ENCODE measurements around the gene DCAF8L2.
"Not testable (repeated sequence)": the region's sequence is repeated elsewhere in the genome, so short reads cannot be mapped to it uniquely, and the experiment has no call there.

DCAF8L2 gene

DNA sequence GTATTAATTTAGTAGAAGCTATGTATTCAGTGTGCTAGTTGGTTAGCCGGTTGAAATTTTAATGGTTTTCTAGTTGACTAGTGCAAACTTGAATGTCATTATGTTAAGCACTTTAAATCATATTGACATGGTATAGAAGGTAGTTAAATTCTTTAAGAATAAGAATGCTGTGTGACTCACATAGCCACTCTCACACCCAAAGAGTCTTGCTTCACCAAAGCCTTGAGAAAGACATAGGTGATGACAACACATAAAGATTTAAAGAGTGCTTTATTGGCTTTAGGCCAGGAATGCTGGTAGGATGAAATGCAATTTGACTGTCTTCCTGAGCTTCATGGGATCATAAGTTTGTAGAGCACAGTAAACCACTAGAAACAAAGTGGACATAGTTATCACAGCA is 85.3 kb downstream of the DCAF8L2 start:
- H3K27ac ChIP-seq (ENCODE audit: low read length, poor library complexity, severe bottlenecking): no peak overlapping the region
- no peak overlapping the region for H2BK5ac ChIP-seq (ENCODE audit: low read depth, low read length, poor library complexity, severe bottlenecking)
- no peak overlapping the region for H2BK15ac ChIP-seq (ENCODE audit: low read depth, poor library complexity, severe bottlenecking)
- no peak overlapping the region for H3K14ac ChIP-seq (ENCODE audit: low read length in 2 of 2)
- H2AK5ac ChIP-seq (ENCODE audit: low read length, severe bottlenecking): no peak overlapping the region
- H2AFZ ChIP-seq (ENCODE audit: low read depth, low read length): no peak overlapping the region
- no peaks in the 10 kb centered on the region for H3K36me3 ChIP-seq (ENCODE audit: control insufficient read depth in 1 of 2, insufficient read depth in 2 of 2, low read depth in 1 of 2, low read length in 2 of 2)
- WGBS: no CpG with 5 or more reads among the region's 1 CpG
- no peak overlapping the region for H3K4ac ChIP-seq (ENCODE audit: low read depth in 1 of 2, low read length in 2 of 2)
- no peaks in the 10 kb centered on the region for H3K79me1 ChIP-seq (replicated peaks; ENCODE audit: low read length, poor library complexity, severe bottlenecking)
- H3K9me3 ChIP-seq (ENCODE audit: control insufficient read depth, low read length): no peaks in the 10 kb centered on the region
- H4K8ac ChIP-seq (ENCODE audit: low read length): no peak overlapping the region
- no peak overlapping the region for H4K91ac ChIP-seq (ENCODE audit: low read length)
- no peaks in the 10 kb centered on the region for H3K27me3 ChIP-seq (ENCODE audit: control insufficient read depth in 1 of 2, insufficient read depth in 1 of 2, low read length in 2 of 2)
- H3K18ac ChIP-seq (ENCODE audit: low read depth in 1 of 2, low read length in 2 of 2): no peak overlapping the region
- DNase-seq: no peak
- no peaks in the 10 kb centered on the region for H3K4me1 ChIP-seq (ENCODE audit: control insufficient read depth, insufficient read depth, low read depth, low read length)
- no peak overlapping the region for H3K23ac ChIP-seq (ENCODE audit: low read length in 2 of 2)
- no peak overlapping the region for H3K4me2 ChIP-seq (ENCODE audit: low read length, poor library complexity, severe bottlenecking)
- no peak overlapping the region for H2BK120ac ChIP-seq (ENCODE audit: low read depth, low read length)
- H2BK12ac ChIP-seq (ENCODE audit: low read length in 2 of 2): no peak overlapping the region
- no peak overlapping the region for H3K9ac ChIP-seq (ENCODE audit: low read length)
- no peak overlapping the region for H3K4me3 ChIP-seq (ENCODE audit: insufficient read depth in 1 of 2, low read depth in 1 of 2, low read length in 2 of 2)

GRCh38 chrX:27679281-27679680 is 89.1 kb downstream of the DCAF8L2 start:
- no peak overlapping the region for H2BK12ac ChIP-seq (ENCODE audit: low read length in 2 of 2)
- H3K27me3 ChIP-seq (ENCODE audit: control insufficient read depth in 1 of 2, insufficient read depth in 1 of 2, low read length in 2 of 2): no peaks in the 10 kb centered on the region
- no peak overlapping the region for H3K27ac ChIP-seq (ENCODE audit: low read length, poor library complexity, severe bottlenecking)
- no peaks in the 10 kb centered on the region for H3K79me1 ChIP-seq (replicated peaks; ENCODE audit: low read length, poor library complexity, severe bottlenecking)
- H2BK5ac ChIP-seq (ENCODE audit: low read depth, low read length, poor library complexity, severe bottlenecking): no peak overlapping the region
- H2AFZ ChIP-seq (ENCODE audit: low read depth, low read length): no peak overlapping the region
- H3K18ac ChIP-seq (ENCODE audit: low read depth in 1 of 2, low read length in 2 of 2): no peak overlapping the region
- H3K9me3 ChIP-seq (ENCODE audit: control insufficient read depth, low read length): no peaks in the 10 kb centered on the region
- H3K9ac ChIP-seq (ENCODE audit: low read length): no peak overlapping the region
- H3K4me1 ChIP-seq (ENCODE audit: control insufficient read depth, insufficient read depth, low read depth, low read length): no peaks in the 10 kb centered on the region
- H4K8ac ChIP-seq (ENCODE audit: low read length): no peak overlapping the region
- H3K14ac ChIP-seq (ENCODE audit: low read length in 2 of 2): no peak overlapping the region
- DNase-seq: no peak
- H3K4me2 ChIP-seq (ENCODE audit: low read length, poor library complexity, severe bottlenecking): no peak overlapping the region
- no peak overlapping the region for H2BK15ac ChIP-seq (ENCODE audit: low read depth, poor library complexity, severe bottlenecking)
- H3K4me3 ChIP-seq (ENCODE audit: insufficient read depth in 1 of 2, low read depth in 1 of 2, low read length in 2 of 2): no peak overlapping the region
- H3K23ac ChIP-seq (ENCODE audit: low read length in 2 of 2): no peak overlapping the region
- no peaks in the 10 kb centered on the region for H3K36me3 ChIP-seq (ENCODE audit: control insufficient read depth in 1 of 2, insufficient read depth in 2 of 2, low read depth in 1 of 2, low read length in 2 of 2)
- no peak overlapping the region for H2BK120ac ChIP-seq (ENCODE audit: low read depth, low read length)
- no peak overlapping the region for H4K91ac ChIP-seq (ENCODE audit: low read length)
- H2AK5ac ChIP-seq (ENCODE audit: low read length, severe bottlenecking): no peak overlapping the region
- H3K4ac ChIP-seq (ENCODE audit: low read depth in 1 of 2, low read length in 2 of 2): no peak overlapping the region
- WGBS: 83% methylated on average over 1 of the region's 1 CpG

GRCh38 chrX:27680726-27681125 is 90.6 kb downstream of the DCAF8L2 start:
- H3K79me1 ChIP-seq (replicated peaks; ENCODE audit: low read length, poor library complexity, severe bottlenecking): no peaks in the 10 kb centered on the region
- no peak overlapping the region for H3K14ac ChIP-seq (ENCODE audit: low read length in 2 of 2)
- no peak overlapping the region for H2AK5ac ChIP-seq (ENCODE audit: low read length, severe bottlenecking)
- H3K9me3 ChIP-seq (ENCODE audit: control insufficient read depth, low read length): no peaks in the 10 kb centered on the region
- no peak overlapping the region for H3K23ac ChIP-seq (ENCODE audit: low read length in 2 of 2)
- H3K27me3 ChIP-seq (ENCODE audit: control insufficient read depth in 1 of 2, insufficient read depth in 1 of 2, low read length in 2 of 2): no peaks in the 10 kb centered on the region
- 29% methylated on average over 1 of the region's 1 CpG for WGBS
- no peak overlapping the region for H4K91ac ChIP-seq (ENCODE audit: low read length)
- no peak overlapping the region for H4K8ac ChIP-seq (ENCODE audit: low read length)
- H2BK5ac ChIP-seq (ENCODE audit: low read depth, low read length, poor library complexity, severe bottlenecking): no peak overlapping the region
- H2BK12ac ChIP-seq (ENCODE audit: low read length in 2 of 2): no peak overlapping the region
- H3K4me3 ChIP-seq (ENCODE audit: insufficient read depth in 1 of 2, low read depth in 1 of 2, low read length in 2 of 2): no peak overlapping the region
- H3K9ac ChIP-seq (ENCODE audit: low read length): no peak overlapping the region
- H2BK15ac ChIP-seq (ENCODE audit: low read depth, poor library complexity, severe bottlenecking): no peak overlapping the region
- H2BK120ac ChIP-seq (ENCODE audit: low read depth, low read length): no peak overlapping the region
- no peak overlapping the region for H3K27ac ChIP-seq (ENCODE audit: low read length, poor library complexity, severe bottlenecking)
- no peak overlapping the region for H3K4ac ChIP-seq (ENCODE audit: low read depth in 1 of 2, low read length in 2 of 2)
- H3K36me3 ChIP-seq (ENCODE audit: control insufficient read depth in 1 of 2, insufficient read depth in 2 of 2, low read depth in 1 of 2, low read length in 2 of 2): no peaks in the 10 kb centered on the region
- DNase-seq: peak; percentile 0
- no peak overlapping the region for H3K4me2 ChIP-seq (ENCODE audit: low read length, poor library complexity, severe bottlenecking)
- H3K18ac ChIP-seq (ENCODE audit: low read depth in 1 of 2, low read length in 2 of 2): no peak overlapping the region
- H2AFZ ChIP-seq (ENCODE audit: low read depth, low read length): no peak overlapping the region
- no peaks in the 10 kb centered on the region for H3K4me1 ChIP-seq (ENCODE audit: control insufficient read depth, insufficient read depth, low read depth, low read length)

DNA sequence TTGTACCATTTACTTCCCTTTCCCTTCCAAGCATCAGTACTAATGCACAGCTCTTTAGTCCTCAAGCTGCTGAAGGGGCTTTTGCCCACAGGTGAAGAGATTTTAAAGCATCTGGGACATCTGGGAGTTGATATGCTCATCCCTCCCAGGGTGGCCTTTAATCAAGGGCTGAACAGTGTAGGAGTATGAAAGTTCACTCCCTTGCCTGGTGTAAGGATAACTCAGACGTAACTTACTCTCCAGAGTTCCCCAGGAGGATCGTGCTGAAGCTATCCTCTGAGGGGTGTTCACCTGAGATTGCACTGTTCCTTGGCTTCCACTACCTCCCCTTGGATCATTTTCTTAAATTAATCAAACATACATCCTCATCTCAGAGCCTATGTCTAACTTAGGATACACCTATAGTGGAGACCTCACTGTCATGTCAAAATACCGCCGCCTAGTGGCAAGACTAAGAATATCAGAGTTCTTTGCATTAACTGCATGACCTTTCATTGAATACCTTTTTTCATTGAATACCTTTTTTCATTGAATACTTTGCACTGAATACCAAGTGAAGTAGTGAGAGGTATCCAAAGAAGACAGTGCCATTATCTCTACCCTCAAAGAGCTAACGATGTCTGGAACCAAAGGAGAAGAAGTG is 93.5 kb downstream of the DCAF8L2 start:
- not testable (repeated sequence) for H3K4me1 ChIP-seq (ENCODE audit: control insufficient read depth, insufficient read depth, low read depth, low read length); H3K4me2 ChIP-seq (ENCODE audit: low read length, poor library complexity, severe bottlenecking); H2AFZ ChIP-seq (ENCODE audit: low read depth, low read length); H4K91ac ChIP-seq (ENCODE audit: low read length); H3K27ac ChIP-seq (ENCODE audit: low read length, poor library complexity, severe bottlenecking); H2BK15ac ChIP-seq (ENCODE audit: low read depth, poor library complexity, severe bottlenecking); H4K8ac ChIP-seq (ENCODE audit: low read length); H2BK12ac ChIP-seq (ENCODE audit: low read length in 2 of 2); H3K14ac ChIP-seq (ENCODE audit: low read length in 2 of 2); H2AK5ac ChIP-seq (ENCODE audit: low read length, severe bottlenecking); H3K79me1 ChIP-seq (replicated peaks; ENCODE audit: low read length, poor library complexity, severe bottlenecking); DNase-seq; H3K4ac ChIP-seq (ENCODE audit: low read depth in 1 of 2, low read length in 2 of 2); H2BK5ac ChIP-seq (ENCODE audit: low read depth, low read length, poor library complexity, severe bottlenecking); H3K18ac ChIP-seq (ENCODE audit: low read depth in 1 of 2, low read length in 2 of 2); H3K36me3 ChIP-seq (ENCODE audit: control insufficient read depth in 1 of 2, insufficient read depth in 2 of 2, low read depth in 1 of 2, low read length in 2 of 2); H3K4me3 ChIP-seq (ENCODE audit: insufficient read depth in 1 of 2, low read depth in 1 of 2, low read length in 2 of 2); H2BK120ac ChIP-seq (ENCODE audit: low read depth, low read length); H3K9ac ChIP-seq (ENCODE audit: low read length); H3K9me3 ChIP-seq (ENCODE audit: control insufficient read depth, low read length); H3K27me3 ChIP-seq (ENCODE audit: control insufficient read depth in 1 of 2, insufficient read depth in 1 of 2, low read length in 2 of 2); H3K23ac ChIP-seq (ENCODE audit: low read length in 2 of 2)
- WGBS: 33% methylated on average over 1 of the region's 5 CpGs

All from mesenchymal stem cell (in vitro differentiated cells and primary cell).